ENCODE results near the gene RAB10. TPM values are rescaled to one million over a fixed set of nuclear protein-coding genes. Genes with fewer than 3 reads are reported as not detected.

The RAB10 gene
- polyA plus RNA-seq, 1 donor (not counting 4 experiments of a cell fraction or from before 2014, with no cell fraction given), result 252 TPM

GRCh38 chr2:26150243-26150642 lies 116.4 kb downstream of the RAB10 start:
- Histone ChIP-seq H3K4me1 (ENCODE audit: control insufficient read depth, extremely low read depth, insufficient read depth, low read length) (peaks cover under 1% of the 10 kb centered on the region), H3K9me1 (ENCODE audit: control insufficient read depth, extremely low read depth, insufficient read depth, low read length) (no peaks in the 10 kb centered on the region), H4K20me1 (ENCODE audit: control insufficient read depth, extremely low read depth, insufficient read depth, low read length) (no peaks in the 10 kb centered on the region), H3K9ac (ENCODE audit: control insufficient read depth, extremely low read depth, insufficient read depth, low read length) (no peak overlapping the region), H3K9me3 (ENCODE audit: control insufficient read depth, low read depth, low read length) (no peaks in the 10 kb centered on the region), H3K4me3 (ENCODE audit: control insufficient read depth in 2 of 3, extremely low read depth in 1 of 3, insufficient read depth in 2 of 3, low read depth in 1 of 3, low read length in 3 of 3) (no peak overlapping the region), H3K27me3 (ENCODE audit: control insufficient read depth, extremely low read depth, insufficient read depth, low read length) (no peaks in the 10 kb centered on the region), H3K27ac (ENCODE audit: control insufficient read depth, insufficient read depth, low read length) (no peak overlapping the region), H3K79me2 (ENCODE audit: control insufficient read depth, insufficient read depth, low read length) (no peaks in the 10 kb centered on the region), H2AFZ (ENCODE audit: control insufficient read depth, low read length) (no peak overlapping the region), H3K36me3 (ENCODE audit: control insufficient read depth in 2 of 2, extremely low read depth in 1 of 2, insufficient read depth in 2 of 2, low read length in 2 of 2) (no peaks in the 10 kb centered on the region), H3K4me2 (ENCODE audit: control insufficient read depth, extremely low read depth, insufficient read depth, low read depth, low read length) (no peak overlapping the region)
- DNase-seq (ENCODE audit: low read depth, low spot score) (no peak), FAIRE-seq (no peak)
- TF ChIP-seq CTCF (optimal IDR thresholded peaks at IDR 0.05 in 1 of 3, IDR thresholded peaks at IDR 0.05 in 1 of 3, conservative IDR thresholded peaks at IDR 0.05 in 1 of 3; ENCODE audit: extremely low read depth in 1 of 3, insufficient read depth in 2 of 3, low read length in 3 of 3), result no peak
- TF ChIP-seq EZH2 (IDR thresholded peaks at IDR 0.05; ENCODE audit: low read length), result no peak
- dilution Hi-C loops (cut with MboI; ENCODE audit: extremely low pct_ligation_motif_present, low sequenced_read_pairs), result no loop called here

GRCh38 chr2:26157580-26157979 lies 123.7 kb downstream of the RAB10 start:
- TF ChIP-seq EZH2 (IDR thresholded peaks at IDR 0.05; ENCODE audit: low read length) (no peak), CTCF (optimal IDR thresholded peaks at IDR 0.05 in 1 of 3, IDR thresholded peaks at IDR 0.05 in 1 of 3, conservative IDR thresholded peaks at IDR 0.05 in 1 of 3; ENCODE audit: extremely low read depth in 1 of 3, insufficient read depth in 2 of 3, low read length in 3 of 3) (no peak)
- Histone ChIP-seq H2AFZ (ENCODE audit: control insufficient read depth, low read length) (no peak overlapping the region), H4K20me1 (ENCODE audit: control insufficient read depth, extremely low read depth, insufficient read depth, low read length) (no peaks in the 10 kb centered on the region), H3K9me1 (ENCODE audit: control insufficient read depth, extremely low read depth, insufficient read depth, low read length) (no peaks in the 10 kb centered on the region), H3K79me2 (ENCODE audit: control insufficient read depth, insufficient read depth, low read length) (no peaks in the 10 kb centered on the region), H3K4me2 (ENCODE audit: control insufficient read depth, extremely low read depth, insufficient read depth, low read depth, low read length) (no peak overlapping the region), H3K27ac (ENCODE audit: control insufficient read depth, insufficient read depth, low read length) (no peak overlapping the region), H3K9ac (ENCODE audit: control insufficient read depth, extremely low read depth, insufficient read depth, low read length) (no peak overlapping the region), H3K27me3 (ENCODE audit: control insufficient read depth, extremely low read depth, insufficient read depth, low read length) (no peaks in the 10 kb centered on the region), H3K9me3 (ENCODE audit: control insufficient read depth, low read depth, low read length) (no peaks in the 10 kb centered on the region), H3K4me1 (ENCODE audit: control insufficient read depth, extremely low read depth, insufficient read depth, low read length) (no peaks in the 10 kb centered on the region), H3K4me3 (ENCODE audit: control insufficient read depth in 2 of 3, extremely low read depth in 1 of 3, insufficient read depth in 2 of 3, low read depth in 1 of 3, low read length in 3 of 3) (no peak overlapping the region), H3K36me3 (ENCODE audit: control insufficient read depth in 2 of 2, extremely low read depth in 1 of 2, insufficient read depth in 2 of 2, low read length in 2 of 2) (no peaks in the 10 kb centered on the region)
- dilution Hi-C loops (cut with MboI; ENCODE audit: extremely low pct_ligation_motif_present, low sequenced_read_pairs), result no loop called here
- FAIRE-seq (no peak), DNase-seq (ENCODE audit: low read depth, low spot score) (no peak)

All from keratinocyte (primary cell).